ENCODE data around the gene BPGM.

Gene BPGM

DNA sequence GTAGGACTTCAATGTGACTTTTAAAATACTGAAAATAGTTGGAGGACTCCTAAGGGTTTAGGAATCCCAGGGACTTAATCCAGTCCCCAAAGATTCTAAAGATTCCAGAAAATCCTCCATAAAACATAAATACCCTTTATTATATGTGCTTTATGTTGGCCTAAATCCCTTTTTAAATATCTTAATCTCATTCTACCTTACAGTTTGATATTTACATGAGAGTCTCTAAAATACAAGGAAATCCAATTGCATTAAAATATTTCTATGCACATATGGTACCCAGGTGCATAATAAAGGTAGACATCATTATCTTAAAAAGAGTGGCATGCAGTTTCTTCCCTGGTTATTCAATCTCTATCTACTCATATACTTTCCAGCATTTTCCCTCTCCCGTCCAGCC is 51.8 kb downstream of the BPGM start:
- H3K9ac ChIP-seq (ENCODE audit: low read length): no peak overlapping the region
- no peak overlapping the region for H3K27ac ChIP-seq (ENCODE audit: low read depth, low read length, poor library complexity, severe bottlenecking)
- no peaks in the 10 kb centered on the region for H3K79me2 ChIP-seq (ENCODE audit: insufficient read depth, low read length)
- H2AFZ ChIP-seq (ENCODE audit: low read length): no peak overlapping the region
- peaks cover 6% of the 10 kb centered on the region; the same call in 1 of the 2 replicates for H3K27me3 ChIP-seq (ENCODE audit: insufficient read depth, low read length)
- H3K4me2 ChIP-seq (ENCODE audit: low read length): no peak overlapping the region
- H3K9me2 ChIP-seq (ENCODE audit: low read depth, low read length): no peaks in the 10 kb centered on the region
- H3F3A ChIP-seq (ENCODE audit: insufficient read depth, low read length): no peaks in the 10 kb centered on the region
- no peaks in the 10 kb centered on the region for H3K36me3 ChIP-seq (ENCODE audit: insufficient read depth, low read length)
- H4K20me1 ChIP-seq (ENCODE audit: insufficient read depth, low read length): no peaks in the 10 kb centered on the region
- H3K9me3 ChIP-seq (ENCODE audit: low read length): no peaks in the 10 kb centered on the region
- H3K4me3 ChIP-seq (ENCODE audit: low read depth, low read length, poor library complexity, severe bottlenecking): no peak overlapping the region
- no peaks in the 10 kb centered on the region for H3K4me1 ChIP-seq (ENCODE audit: insufficient read depth, low read length, severe bottlenecking)
- TF ChIP-seq, protein P1, sequence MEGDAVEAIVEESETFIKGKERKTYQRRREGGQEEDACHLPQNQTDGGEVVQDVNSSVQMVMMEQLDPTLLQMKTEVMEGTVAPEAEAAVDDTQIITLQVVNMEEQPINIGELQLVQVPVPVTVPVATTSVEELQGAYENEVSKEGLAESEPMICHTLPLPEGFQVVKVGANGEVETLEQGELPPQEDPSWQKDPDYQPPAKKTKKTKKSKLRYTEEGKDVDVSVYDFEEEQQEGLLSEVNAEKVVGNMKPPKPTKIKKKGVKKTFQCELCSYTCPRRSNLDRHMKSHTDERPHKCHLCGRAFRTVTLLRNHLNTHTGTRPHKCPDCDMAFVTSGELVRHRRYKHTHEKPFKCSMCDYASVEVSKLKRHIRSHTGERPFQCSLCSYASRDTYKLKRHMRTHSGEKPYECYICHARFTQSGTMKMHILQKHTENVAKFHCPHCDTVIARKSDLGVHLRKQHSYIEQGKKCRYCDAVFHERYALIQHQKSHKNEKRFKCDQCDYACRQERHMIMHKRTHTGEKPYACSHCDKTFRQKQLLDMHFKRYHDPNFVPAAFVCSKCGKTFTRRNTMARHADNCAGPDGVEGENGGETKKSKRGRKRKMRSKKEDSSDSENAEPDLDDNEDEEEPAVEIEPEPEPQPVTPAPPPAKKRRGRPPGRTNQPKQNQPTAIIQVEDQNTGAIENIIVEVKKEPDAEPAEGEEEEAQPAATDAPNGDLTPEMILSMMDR (IDR thresholded peaks at IDR 0.05; ENCODE audit: low read length): no peak

DNA sequence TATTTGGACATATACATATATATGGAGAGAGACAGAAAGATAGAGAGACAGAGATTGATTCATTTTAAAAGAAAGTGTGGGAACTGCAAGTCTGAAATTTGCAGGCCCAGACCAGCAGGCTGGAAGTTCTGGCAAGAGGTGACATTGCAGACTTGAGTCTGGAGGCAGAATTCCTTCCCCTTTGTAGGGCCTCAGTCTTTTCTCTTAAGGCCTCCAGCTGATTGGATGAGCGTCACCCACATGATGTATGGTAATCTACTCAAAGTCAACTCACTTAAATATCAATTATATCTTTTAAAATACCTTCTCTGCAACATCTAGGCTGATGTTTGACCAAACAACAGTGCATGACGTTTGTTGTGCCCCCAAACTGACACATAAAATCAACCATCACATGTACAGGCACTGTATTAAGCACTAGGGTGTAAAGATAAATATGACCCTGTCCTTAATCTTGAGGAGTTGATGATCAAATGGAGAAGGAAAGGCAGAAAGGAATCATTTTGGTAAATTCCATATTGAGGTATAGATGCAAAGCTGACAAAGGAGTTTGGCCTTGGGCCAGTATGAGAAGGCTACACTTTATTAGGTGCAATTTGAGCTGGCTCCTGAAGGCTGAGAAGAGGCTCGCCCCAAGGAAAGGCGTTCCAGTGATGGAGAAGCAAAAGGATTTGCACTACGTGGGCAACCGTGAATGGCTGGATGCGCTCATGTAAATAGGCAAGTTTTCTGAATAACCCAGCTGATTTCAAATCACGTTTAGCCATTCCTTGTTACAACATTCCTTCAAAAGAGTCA is 52.6 kb downstream of the BPGM start:
- no peak overlapping the region for H3K4me3 ChIP-seq (ENCODE audit: low read depth, low read length, poor library complexity, severe bottlenecking)
- no peak for TF ChIP-seq EZH2 (IDR thresholded peaks at IDR 0.05; ENCODE audit: borderline replicate concordance, low read length)
- TF ChIP-seq, protein P1 (IDR thresholded peaks at IDR 0.05; ENCODE audit: low read length): no peak
- no peaks in the 10 kb centered on the region for H3K4me1 ChIP-seq (ENCODE audit: insufficient read depth, low read length, severe bottlenecking)

DNA sequence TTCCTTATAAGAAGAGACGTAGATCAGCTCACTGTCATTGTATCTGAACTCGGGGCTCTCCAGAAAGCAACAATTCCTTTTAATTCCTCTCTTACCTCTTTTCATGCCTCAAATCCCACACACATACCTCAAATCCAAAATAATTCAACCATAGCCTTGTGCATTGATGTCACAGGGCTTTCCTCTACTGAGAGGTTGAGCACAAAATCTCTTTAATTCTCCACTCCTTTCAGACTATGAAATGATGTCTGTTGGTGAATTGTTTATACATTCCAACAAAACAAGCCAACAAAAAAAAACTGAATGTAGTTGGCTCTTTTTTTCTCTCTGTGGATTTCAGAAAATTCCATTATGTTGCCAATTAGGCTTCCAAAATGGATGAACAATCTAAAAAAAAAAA is 53.2 kb downstream of the BPGM start:
- H2AFZ ChIP-seq (ENCODE audit: low read length): no peak overlapping the region
- peaks cover 6% of the 10 kb centered on the region for H3K27me3 ChIP-seq (ENCODE audit: insufficient read depth, low read length)
- H3K4me1 ChIP-seq (ENCODE audit: insufficient read depth, low read length, severe bottlenecking): no peaks in the 10 kb centered on the region
- no peaks in the 10 kb centered on the region for H3K9me3 ChIP-seq (ENCODE audit: low read length)
- H3K9me2 ChIP-seq (ENCODE audit: low read depth, low read length): no peaks in the 10 kb centered on the region
- TF ChIP-seq, protein P1 (IDR thresholded peaks at IDR 0.05; ENCODE audit: low read length): no peak
- no peak for TF ChIP-seq EZH2 (IDR thresholded peaks at IDR 0.05; ENCODE audit: borderline replicate concordance, low read length)
- H3K4me2 ChIP-seq (ENCODE audit: low read length): no peak overlapping the region
- H3K79me2 ChIP-seq (ENCODE audit: insufficient read depth, low read length): no peaks in the 10 kb centered on the region
- H3K4me3 ChIP-seq (ENCODE audit: low read depth, low read length, poor library complexity, severe bottlenecking): no peak overlapping the region
- no peaks in the 10 kb centered on the region for H4K20me1 ChIP-seq (ENCODE audit: insufficient read depth, low read length)
- no peaks in the 10 kb centered on the region for H3K36me3 ChIP-seq (ENCODE audit: insufficient read depth, low read length)
- H3F3A ChIP-seq (ENCODE audit: insufficient read depth, low read length): no peaks in the 10 kb centered on the region
- H3K9ac ChIP-seq (ENCODE audit: low read length): no peak overlapping the region
- H3K27ac ChIP-seq (ENCODE audit: low read depth, low read length, poor library complexity, severe bottlenecking): no peak overlapping the region

More for the DNA sequence above, 52.6 kb downstream of the BPGM start:
- Histone ChIP-seq H4K20me1 (ENCODE audit: insufficient read depth, low read length) (no peaks in the 10 kb centered on the region), H3K36me3 (ENCODE audit: insufficient read depth, low read length) (no peaks in the 10 kb centered on the region), H3K79me2 (ENCODE audit: insufficient read depth, low read length) (no peaks in the 10 kb centered on the region), H3K9me2 (ENCODE audit: low read depth, low read length) (no peaks in the 10 kb centered on the region), H3K27me3 (ENCODE audit: insufficient read depth, low read length) (peaks cover 6% of the 10 kb centered on the region; the same call in 1 of the 2 replicates), H3K27ac (ENCODE audit: low read depth, low read length, poor library complexity, severe bottlenecking) (no peak overlapping the region), H3K9me3 (ENCODE audit: low read length) (no peaks in the 10 kb centered on the region), H3K4me2 (ENCODE audit: low read length) (no peak overlapping the region), H3K9ac (ENCODE audit: low read length) (no peak overlapping the region), H2AFZ (ENCODE audit: low read length) (no peak overlapping the region), H3F3A (ENCODE audit: insufficient read depth, low read length) (no peaks in the 10 kb centered on the region)
